DND-41 (cell line): ENCODE results near the gene VOPP1.

Experiments used
- ATAC-seq: fragments of 200-7000 bp; cut with Tn5 transposase; 3 replicates; pipeline ENCODE4 v1.9.1; 2021; ENCODE audit warnings: low read depth; ENCODE audit not compliant: insufficient read depth
- DNase-seq: peaks from one replicate; pipeline ENCODE4 v3.0.0-alpha.2; 2020
- H2AFZ ChIP-seq: 2 replicates; pipeline ENCODE4 v1.6.0; 2012; ENCODE audit warnings: low read depth, low read length
- H3K27ac ChIP-seq: 2 replicates; pipeline ENCODE4 v1.5.1; 2012; ENCODE audit warnings: low read length, inconsistent platforms
- H3K27me3 ChIP-seq: fragments of 200-600 bp; sonication (generic); 2 replicates; pipeline ENCODE4 v1.6.0; 2012; ENCODE audit warnings: low read length, mild to moderate bottlenecking, inconsistent platforms; ENCODE audit not compliant: insufficient read depth, poor library complexity
- H3K36me3 ChIP-seq: 2 replicates; pipeline ENCODE4 v1.5.1; 2012; ENCODE audit warnings: low read length, inconsistent platforms; ENCODE audit not compliant: insufficient read depth
- H3K4me1 ChIP-seq: 2 replicates; pipeline ENCODE4 v1.5.1; 2012; ENCODE audit warnings: mild to moderate bottlenecking, low read length; ENCODE audit not compliant: insufficient read depth
- H3K4me2 ChIP-seq: 2 replicates; pipeline ENCODE4 v1.6.0; 2012; ENCODE audit warnings: mild to moderate bottlenecking, moderate library complexity, low read length, inconsistent platforms; ENCODE audit not compliant: insufficient read depth
- H3K4me3 ChIP-seq, 2 experiments: fragments of 200-600 bp in 1 of 2; shearing (Covaris generic) in 1 of 2; 2 replicates each; pipeline ENCODE4 v1.5.1; 2012 to 2016; ENCODE audit warnings: inconsistent platforms in 2 of 2, low read length in 2 of 2, mild to moderate bottlenecking in 2 of 2, low read depth in 1 of 2, moderate library complexity in 1 of 2
- H3K79me2 ChIP-seq: 2 replicates; pipeline ENCODE4 v1.6.0; 2012; ENCODE audit warnings: low read length, inconsistent platforms; ENCODE audit not compliant: insufficient read depth
- H3K9ac ChIP-seq: 2 replicates; pipeline ENCODE4 v1.6.0; 2012; ENCODE audit warnings: low read depth, mild to moderate bottlenecking, inconsistent platforms, low read length, moderate library complexity
- H3K9me3 ChIP-seq: 2 replicates; pipeline ENCODE4 v1.5.1; 2012; ENCODE audit warnings: low read length, moderate library complexity, mild to moderate bottlenecking, inconsistent platforms; ENCODE audit not compliant: insufficient read depth, severe bottlenecking
- H4K20me1 ChIP-seq: 2 replicates; pipeline ENCODE4 v1.6.0; 2012; ENCODE audit warnings: low read length; ENCODE audit not compliant: insufficient read depth
- CTCF ChIP-seq: IDR thresholded peaks from 2 replicates; pipeline ENCODE4 v1.5.1; 2012; ENCODE audit warnings: borderline replicate concordance, low read length, moderate library complexity, mild to moderate bottlenecking; ENCODE audit not compliant: poor library complexity, severe bottlenecking; ENCODE audit errors: extremely low read depth
- EZH2 ChIP-seq: IDR thresholded peaks from 3 replicates; pipeline ENCODE4 v1.6.1; 2012; ENCODE audit warnings: borderline replicate concordance, low read depth, mild to moderate bottlenecking, moderate library complexity, low read length, inconsistent platforms; ENCODE audit not compliant: severe bottlenecking

VOPP1 gene

DNA sequence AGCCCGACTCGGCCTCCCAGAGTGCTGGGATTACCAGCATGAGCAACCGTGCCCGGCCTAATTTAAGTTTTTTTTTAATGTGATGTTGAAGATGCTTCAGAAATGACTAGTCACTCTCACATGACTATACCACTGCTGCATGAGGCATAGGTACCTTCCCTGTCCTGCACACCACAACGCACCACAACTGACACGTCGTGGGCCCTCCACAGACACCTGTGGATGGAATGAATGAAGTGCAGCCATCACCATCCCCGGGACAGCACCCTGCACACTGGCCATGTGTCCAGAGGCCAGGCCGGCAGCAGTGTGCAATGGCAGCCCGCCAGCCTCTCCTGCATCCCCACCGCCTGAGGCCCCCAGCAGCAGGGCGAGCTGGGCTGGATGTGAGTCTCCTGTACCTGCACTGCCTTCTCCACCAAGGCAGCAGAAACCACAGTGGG lies 55.1 kb downstream of the VOPP1 start:
- Histone ChIP-seq H3K36me3 (peaks cover 75% of the 10 kb centered on the region), H3K4me1 (no peaks in the 10 kb centered on the region), H2AFZ (no peak overlapping the region), H3K9me3 (no peaks in the 10 kb centered on the region), H3K27me3 (no peaks in the 10 kb centered on the region), H3K27ac (no peak overlapping the region), H3K4me3 (no peak overlapping the region), H3K4me2 (no peak overlapping the region), H3K9ac (no peak overlapping the region), H4K20me1 (peaks cover 63% of the 10 kb centered on the region), H3K79me2 (peaks cover 52% of the 10 kb centered on the region)
- DNase-seq (no peak), ATAC-seq (no peak)
- TF ChIP-seq CTCF, result no peak

DNA sequence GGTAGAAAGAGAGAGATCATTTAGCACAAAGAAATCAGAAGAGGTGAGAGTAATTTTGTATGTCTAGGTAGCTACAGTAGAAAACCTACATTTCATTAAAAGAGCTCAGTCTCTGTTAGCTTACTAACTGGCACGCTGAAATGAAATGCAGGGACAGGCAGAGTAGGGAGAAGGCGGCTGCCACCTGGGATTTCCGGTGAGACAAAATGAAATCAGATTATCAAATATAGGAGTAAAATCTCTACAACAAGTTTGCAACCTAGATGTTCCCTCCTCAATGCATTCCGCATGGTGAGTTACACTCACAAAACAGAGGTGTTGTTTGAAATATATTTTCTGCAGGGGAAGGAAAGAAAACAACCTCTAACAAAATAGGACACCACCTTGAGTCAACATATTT lies 55.9 kb downstream of the VOPP1 start:
- Histone ChIP-seq H3K4me3 (no peak overlapping the region), H3K9me3 (no peaks in the 10 kb centered on the region), H3K36me3 (peaks cover 75% of the 10 kb centered on the region), H3K27ac (no peak overlapping the region), H3K4me2 (no peak overlapping the region), H3K27me3 (no peaks in the 10 kb centered on the region), H3K9ac (no peak overlapping the region), H3K4me1 (no peaks in the 10 kb centered on the region), H2AFZ (no peak overlapping the region), H4K20me1 (peaks cover 55% of the 10 kb centered on the region), H3K79me2 (peaks cover 44% of the 10 kb centered on the region)
- TF ChIP-seq CTCF, result no peak
- no peak for TF ChIP-seq EZH2
- DNase-seq (no peak), ATAC-seq (no peak)

DNA sequence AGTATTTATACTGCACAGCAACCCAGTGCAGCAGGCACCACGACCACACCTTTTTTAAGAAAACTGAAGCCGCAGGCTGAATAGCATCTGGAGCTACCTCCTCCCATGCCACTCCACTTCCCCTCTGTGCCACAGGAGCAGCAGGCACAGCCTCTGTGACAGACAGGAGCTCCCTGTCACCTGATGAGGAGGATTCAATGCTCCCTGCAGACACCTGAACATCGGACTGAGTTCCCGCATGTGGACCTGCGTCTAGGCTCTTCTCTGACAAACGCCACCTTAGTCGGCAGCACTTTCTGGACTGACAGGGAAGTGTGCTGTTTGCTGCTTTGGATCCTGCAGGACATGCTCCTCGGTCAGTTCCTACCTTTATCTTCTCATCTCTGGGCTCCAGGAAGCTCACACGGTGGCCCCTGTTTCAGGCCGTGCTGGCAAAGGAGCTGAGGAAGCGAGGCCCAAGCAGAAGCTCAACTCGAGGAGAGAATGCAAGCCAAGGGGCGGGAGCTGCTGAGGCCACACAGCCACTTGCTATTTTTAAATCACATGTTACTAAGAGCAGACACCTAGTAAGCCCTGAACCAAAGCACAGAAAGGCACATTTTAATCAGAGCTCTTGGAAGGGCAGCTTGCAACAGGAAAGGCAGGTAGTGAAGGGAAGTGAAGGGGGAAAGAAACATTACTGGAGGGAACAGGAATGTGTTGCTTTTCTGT lies 56.6 kb downstream of the VOPP1 start:
- Histone ChIP-seq H3K27ac (no peak overlapping the region), H3K4me1 (no peaks in the 10 kb centered on the region), H3K9me3 (no peaks in the 10 kb centered on the region), H3K79me2 (peaks cover 41% of the 10 kb centered on the region), H4K20me1 (peaks cover 53% of the 10 kb centered on the region), H3K9ac (no peak overlapping the region), H2AFZ (no peak overlapping the region), H3K36me3 (peaks cover 71% of the 10 kb centered on the region), H3K4me3 (no peak overlapping the region), H3K4me2 (no peak overlapping the region), H3K27me3 (no peaks in the 10 kb centered on the region)
- no peak for TF ChIP-seq EZH2
- TF ChIP-seq CTCF, result no peak
- no peak for ATAC-seq
- DNase-seq, result no peak
